UCSD-AML1 (cell line): ENCODE data around the gene MRC2.
"Not testable (repeated sequence)": the region's sequence is repeated elsewhere in the genome, so short reads cannot be mapped to it uniquely, and the experiment has no call there.

Source experiments
- DNase-seq: peaks from one replicate; lab custom pipeline; 2025; ENCODE audit not compliant: unreplicated experiment; lab: John Stamatoyannopoulos, UW

The MRC2 gene

GRCh38 chr17:62627219-62627903, at the start of gene MRC2:
Gene MRC2 (plus strand): TSS chr17:62627670. CDS start chr17:62627803, 133 bp downstream.
- peak; percentile 88 for DNase-seq

DNA sequence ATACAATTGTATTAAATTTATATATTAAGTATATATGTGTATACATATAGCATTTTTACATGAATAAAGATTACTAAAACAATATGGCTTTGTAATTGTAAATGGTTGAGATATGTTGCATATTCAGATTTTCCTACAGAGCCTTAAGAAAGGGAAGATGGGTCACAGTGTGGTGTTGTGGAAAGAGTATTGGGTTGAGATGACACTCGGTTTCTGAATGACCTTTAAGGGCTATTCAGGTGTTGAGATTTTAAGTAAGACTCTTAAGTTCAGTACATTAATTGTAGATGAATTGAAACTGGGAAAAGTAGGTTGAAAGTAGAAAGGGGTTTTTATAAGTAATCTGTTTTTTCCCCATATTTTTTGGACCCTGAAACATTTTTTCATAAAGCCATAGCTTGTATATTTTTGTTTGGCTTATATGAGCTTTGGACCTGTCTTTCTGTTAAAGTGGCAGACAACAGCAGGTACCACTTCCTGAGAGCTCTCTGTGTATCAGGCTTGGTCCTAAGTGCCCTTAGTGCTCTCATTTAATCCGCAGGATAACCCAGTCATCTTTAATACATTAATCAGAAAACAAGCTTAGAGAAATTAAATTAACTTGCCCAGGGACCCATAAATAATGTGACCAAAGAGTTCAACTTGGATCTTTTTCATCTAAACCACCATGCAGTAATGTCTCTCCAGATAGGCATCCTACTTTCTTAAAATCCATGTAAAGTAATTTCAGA, 48.5 kb upstream of the MRC2 start:
- no peak for DNase-seq

DNA sequence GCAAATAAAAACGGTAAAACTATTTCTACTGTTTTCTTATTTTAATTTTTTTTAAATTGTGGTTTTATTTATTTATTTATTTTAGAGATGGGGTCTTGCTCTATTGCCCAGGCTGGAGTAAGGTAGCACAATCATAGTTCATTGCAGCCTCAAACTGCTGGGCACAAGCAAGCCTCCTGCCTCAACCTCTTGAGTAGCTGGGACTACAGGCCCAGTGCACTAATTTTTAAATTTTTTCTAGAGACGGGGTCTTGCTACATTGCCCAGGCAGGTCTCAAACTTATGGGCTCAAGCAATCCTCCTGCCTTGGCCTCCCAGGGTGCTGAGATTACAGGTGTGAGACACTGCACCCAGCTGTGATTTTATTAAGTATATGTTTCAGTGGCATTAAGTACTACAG, 46.5 kb upstream of the MRC2 start:
- no peak for DNase-seq

DNA sequence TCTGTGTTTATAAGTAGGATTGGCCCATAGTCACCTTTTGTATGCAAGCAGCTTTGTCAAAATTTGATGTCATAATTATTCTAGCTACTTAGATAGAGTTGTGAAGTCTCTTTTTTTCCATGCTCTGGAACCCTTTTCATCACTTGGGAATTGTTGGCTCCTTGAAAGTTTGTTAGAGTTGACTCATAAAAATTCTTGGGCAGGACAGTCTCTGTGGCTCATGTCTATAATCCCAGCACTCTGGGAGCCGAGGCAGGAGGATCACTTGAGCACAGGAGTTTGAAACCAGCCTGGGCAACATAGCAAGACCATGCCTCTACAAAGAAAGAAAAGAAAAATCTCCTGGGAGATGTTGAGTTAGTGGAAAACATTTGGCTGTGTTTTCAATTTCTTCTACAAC, 45.7 kb upstream of the MRC2 start:
- DNase-seq = no peak

DNA sequence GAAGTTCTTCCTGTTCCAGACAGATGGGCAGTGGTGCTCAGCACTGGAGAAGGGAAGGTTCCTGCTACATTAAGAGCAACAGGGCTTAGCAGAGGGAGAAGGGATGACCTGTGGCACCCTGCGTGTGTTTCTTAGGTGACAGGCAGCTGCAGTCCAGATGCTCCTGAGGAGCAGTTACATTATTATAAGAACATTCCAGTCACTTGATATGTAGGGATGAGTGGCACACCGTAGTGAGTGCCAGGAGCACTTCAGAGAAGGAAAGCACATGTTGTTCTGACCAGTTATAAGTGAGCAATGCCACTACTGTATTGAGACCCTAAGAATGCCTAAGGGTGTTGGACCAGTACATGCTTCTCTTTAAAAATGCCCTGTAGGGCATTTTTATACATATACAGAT, 39.9 kb upstream of the MRC2 start:
- no peak for DNase-seq

GRCh38 chr17:62588109-62588508, 39.4 kb upstream of the MRC2 start:
- no peak for DNase-seq

DNA sequence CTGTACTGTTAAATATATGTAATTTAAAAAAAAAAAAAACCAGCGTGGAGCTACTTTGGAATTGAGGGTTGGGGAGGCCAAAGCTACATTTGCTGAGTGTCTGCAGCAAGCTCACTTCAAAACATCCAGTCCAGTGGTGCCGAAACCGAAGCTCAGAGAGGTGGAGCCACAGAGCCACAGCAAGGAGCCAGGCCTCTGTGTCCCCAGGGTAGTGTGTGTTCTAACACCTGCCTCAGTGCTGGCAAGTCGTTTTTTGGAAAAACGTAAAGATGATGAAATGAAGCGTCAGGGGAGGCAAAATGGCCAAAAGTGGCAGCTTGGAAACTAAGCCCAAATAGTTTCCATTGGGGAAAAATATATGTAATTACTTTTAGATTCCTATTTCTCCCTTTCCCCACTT, 36.1 kb upstream of the MRC2 start:
- no peak for DNase-seq

DNA sequence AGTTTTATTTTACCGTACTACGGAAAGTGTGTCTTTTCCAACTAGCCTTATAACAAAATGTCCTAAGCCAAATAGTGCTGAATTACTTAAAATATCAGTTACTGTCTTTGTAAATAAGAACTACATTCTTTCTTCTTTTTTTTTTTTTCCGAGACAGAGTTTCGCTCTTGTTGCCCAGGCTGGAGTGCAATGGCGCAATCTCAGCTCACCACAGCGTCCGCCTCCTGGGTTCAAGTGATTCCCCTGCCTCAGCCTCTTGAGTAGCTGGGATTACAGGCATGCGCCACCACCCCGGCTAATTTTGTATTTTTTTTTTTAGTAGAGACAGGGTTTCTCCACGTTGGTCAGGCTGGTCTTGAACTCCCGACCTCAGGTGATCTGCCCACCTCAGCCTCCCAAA, 35.6 kb upstream of the MRC2 start:
- not testable (repeated sequence) for DNase-seq

GRCh38 chr17:62592341-62593099, 35.0 kb upstream of the MRC2 start:
- no peak for DNase-seq

DNA sequence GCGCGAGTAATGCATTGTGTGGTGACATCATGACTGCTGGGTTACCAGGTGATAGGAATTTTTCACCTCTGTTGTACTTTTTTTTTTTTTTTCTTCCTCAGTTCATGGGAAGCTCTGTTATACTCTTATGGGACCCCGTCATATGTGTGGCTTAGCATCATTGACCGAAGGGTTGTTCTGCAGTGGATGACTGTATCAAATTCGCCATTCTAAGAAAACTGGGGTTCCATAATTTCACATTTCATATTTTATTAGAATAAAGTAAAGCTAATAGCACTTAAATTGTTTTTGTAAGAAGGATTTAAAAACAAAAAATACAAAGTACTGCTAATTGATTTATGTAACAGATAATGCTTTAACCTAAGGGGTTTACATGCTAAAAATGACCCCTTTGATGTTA, 32.0 kb upstream of the MRC2 start:
- DNase-seq = no peak

DNA sequence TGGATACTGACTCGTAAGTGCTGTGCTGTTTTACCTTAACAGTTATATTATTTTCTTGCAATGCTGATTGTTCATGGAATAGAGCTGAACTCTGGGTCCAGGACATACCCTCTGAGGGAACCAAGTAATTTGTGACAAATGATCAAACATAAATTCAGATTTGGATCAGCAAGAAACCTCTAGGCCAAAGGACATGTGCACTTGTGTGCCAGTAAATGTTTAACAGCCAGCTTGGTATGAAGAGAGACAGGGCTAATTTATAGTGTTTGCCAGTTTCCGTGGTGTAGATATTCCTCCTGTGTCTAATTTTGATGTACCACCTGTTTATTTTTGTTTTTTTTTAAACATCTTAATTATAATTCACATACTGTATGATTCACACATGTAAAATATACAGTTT, 30.8 kb upstream of the MRC2 start:
- DNase-seq = no peak

DNA sequence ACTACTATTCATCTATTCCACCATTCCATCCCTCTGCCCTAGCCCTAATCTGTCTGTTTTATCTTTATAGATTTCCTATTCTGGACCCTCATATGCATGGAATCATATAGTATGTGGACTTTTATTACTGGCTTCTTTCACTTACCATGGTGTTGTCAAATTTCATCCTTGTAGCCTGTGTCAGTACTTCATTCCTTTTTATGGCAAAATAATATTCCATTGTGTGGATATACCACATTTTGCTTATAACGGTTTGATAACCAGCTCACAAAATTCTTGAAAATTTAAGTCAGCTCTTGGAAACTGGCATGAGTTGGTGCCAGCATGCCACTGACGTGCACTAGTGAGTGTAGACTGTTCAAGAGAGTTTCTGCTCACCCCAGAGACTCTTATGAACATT, 30.3 kb upstream of the MRC2 start:
- no peak for DNase-seq

DNA sequence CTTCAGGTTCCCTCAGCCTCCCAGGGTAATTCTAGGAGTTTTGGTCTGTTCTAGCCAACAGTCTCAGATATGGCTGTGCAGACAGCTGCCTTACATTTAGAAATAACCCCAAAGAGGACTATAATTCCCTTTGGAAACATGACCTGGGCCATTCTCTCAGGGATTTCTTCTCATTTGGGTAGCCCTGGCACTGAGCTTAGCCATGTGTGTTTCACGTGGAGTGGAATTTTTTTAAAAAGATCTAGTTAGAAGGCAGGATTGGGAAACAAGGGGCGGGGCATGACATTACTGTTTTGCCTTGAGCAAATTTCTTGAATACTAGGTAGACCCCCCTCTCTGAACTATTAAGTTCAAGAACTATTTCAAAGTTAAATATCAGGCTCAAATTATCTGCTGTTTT, 29.6 kb upstream of the MRC2 start:
- DNase-seq = no peak

DNA sequence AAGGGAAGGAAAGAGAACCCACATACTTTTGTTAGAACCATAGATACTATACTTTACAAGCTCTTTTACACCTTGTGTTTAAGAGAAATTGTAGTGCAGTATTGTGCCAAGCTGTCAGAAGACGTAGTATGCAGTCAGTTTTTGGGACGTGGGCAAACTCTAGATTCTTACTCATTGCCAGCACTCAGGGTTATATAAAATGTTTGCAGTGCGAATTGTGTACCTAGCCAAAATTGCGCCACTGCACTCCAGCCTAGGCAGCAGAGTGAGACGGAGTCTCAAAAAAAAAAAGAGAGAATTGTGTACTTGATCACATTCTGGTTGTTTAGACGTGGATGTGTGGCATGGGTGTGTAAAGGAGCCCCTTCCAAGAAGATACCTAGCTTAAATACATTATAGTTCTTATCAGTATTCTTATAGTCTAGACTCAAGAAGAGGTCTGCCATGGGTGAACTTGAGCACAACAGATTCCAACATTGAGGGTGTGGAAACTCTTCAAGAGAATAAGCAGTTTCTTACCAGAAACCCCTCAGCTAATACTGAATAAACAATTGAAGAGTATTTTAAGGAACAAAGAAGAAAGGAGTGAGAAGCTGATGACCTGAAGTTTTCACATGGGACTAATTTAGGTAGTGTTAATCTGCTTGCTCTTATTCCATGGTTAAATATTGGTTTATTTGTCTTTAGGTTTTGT, 27.4 kb upstream of the MRC2 start:
- DNase-seq = no peak

DNA sequence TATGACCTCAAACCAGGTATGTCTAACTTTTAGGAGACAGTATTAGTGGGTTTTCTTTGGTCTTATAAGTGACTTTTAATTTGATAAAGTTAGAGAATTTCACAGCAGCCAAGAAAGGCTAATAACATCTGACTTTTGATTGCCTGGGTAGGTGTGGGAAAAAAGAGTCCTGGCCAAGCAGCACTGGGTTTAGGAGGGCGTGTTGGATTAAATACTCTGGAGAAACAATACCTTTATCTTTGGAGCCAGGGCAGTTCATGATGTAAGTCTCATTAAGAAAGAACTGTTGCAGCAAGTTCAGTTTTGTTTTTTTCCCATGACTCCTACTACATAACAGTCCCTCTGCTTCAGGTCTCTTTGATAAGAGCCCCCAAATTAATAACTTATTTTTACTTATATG, 26.7 kb upstream of the MRC2 start:
- no peak for DNase-seq

- no peak for DNase-seq
Measured at GRCh38 chr17:62601471-62601870, 26.0 kb upstream of the MRC2 start.

- not testable (repeated sequence) for DNase-seq
Measured at GRCh38 chr17:62603783-62604182, 23.7 kb upstream of the MRC2 start.

GRCh38 chr17:62605588-62605987, 21.9 kb upstream of the MRC2 start:
- DNase-seq = no peak

DNA sequence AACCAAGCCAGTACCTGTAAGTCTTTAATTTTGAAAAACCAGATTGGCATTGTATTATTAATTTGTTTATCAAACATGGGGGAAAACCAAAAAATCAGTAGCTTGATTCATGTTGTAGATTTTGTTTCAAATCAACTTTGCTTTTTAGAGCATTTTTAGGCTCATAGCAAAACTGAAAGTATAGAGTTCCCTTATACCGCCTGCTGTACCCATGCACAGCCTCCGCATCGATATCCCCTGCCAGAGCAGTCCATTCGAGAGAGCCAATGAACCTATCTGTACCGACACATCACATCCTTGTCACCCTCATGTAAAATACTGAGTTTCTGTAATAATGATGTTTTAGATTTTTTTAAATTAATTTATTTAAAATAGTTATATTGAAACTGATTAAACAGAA, 16.2 kb upstream of the MRC2 start:
- no peak for DNase-seq

DNA sequence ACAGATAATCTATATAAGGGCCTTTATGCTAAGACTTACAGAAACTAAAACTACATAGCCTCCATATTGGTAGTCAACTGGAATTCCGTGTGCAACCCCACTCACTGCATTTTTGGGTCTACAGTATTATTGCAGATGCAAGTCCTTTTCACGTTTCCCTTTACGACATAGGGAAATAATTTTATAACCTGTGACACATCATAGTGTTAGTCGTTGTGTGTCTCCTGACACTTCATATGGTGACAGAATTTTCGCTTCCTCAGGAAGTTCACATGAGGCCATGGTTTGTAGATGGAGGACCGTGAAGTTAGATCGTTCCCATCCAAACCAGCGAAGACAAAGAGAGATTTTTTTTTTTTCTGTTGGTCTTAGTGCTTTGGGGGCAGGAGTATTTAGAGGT, 15.7 kb upstream of the MRC2 start:
- DNase-seq = no peak

- DNase-seq = not testable (repeated sequence)
Measured at GRCh38 chr17:62612289-62612688, 15.2 kb upstream of the MRC2 start.
